CD4-positive, alpha-beta T cell treated with Interleukin-15 for 4 hours (primary cell): ENCODE measurements around the gene LMX1B.
A peak's percentile ranks its signal among the peaks of the same experiment; 100 is the strongest.

ENCODE experiments used
- DNase-seq: peaks from one replicate; pipeline ENCODE4 v3.0.0-alpha.2; 2020; ENCODE audit warnings: low spot score

Gene LMX1B

DNA sequence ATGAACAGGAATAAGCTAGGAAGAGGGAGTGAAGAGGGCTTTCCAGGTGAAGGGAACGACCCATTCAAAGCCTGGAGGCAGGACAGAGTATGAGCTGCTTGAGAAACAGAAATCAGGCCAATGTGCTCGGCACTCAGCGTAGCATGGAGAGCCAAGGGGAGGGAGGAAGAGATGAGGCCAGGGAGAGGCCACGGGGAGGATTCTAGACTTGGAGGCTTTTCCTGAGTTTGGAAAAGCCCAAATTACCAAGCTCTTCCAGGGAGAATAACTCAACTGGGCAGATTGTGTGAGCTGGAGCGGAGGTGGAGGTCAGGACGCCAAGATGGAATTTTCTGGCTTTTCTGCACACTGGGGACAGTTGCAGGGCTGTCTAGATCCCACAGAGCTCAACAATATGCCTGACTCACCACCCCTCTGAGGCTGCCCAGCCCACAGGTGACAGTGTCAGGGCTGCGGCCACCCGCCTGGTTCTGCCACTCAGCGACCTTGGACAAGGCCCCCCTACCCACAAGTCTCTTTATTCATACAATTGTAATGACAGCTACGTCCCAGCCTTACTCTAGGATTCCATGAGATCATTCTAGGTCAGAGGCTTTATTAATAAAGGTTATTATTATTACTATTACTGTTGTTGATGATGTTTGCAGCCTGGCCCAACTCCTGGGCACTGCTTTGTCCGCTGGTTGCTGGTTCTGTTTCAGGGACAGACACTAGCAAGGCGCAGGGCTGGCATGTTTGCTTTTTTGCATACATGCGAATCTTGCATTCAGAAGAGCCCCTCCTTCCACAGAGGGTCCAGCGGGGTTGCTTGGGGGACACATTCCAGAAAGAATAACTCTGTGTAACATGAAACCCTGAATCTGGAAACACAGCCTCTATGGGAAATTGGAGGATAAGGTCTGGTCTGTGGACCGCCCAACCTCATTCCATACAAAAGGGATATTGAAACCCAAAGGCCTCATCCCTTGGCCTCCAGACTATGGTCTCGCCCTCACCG lies 9.4 kb upstream of the LMX1B start:
- DNase-seq, result no peak

DNA sequence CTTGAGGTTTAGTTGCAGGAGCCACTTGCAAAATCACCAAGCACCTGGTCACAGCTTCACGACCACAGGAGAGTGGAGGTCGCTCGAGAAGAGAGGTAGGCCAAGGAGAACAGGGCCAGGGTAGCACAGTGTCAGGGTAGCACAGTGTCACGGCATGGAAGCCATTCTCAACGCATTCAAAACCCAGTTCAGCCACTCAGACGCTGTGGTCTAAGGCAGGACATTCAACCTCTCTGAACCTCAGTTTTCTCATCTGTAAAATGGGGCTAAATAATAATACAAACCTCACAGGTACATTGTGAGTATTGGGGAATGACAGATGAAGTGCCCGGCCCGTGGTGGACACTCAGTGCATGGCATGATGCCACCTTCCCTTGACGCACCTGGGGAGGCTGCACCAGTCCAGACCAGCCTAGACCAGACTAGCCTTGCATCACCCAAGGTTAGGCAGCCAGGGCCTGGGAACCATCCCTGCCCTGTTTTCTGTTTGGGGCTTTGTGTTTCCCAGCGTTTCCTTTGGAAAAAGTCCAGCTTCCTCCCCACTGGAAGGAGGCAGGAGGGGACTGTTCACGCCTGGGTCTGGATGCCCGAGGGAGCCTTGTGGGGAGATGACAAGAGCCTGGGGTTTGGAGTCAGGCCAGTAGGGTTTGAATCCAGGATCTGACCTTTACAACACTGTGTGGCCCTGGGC lies 7.8 kb upstream of the LMX1B start:
- DNase-seq, result no peak

DNA sequence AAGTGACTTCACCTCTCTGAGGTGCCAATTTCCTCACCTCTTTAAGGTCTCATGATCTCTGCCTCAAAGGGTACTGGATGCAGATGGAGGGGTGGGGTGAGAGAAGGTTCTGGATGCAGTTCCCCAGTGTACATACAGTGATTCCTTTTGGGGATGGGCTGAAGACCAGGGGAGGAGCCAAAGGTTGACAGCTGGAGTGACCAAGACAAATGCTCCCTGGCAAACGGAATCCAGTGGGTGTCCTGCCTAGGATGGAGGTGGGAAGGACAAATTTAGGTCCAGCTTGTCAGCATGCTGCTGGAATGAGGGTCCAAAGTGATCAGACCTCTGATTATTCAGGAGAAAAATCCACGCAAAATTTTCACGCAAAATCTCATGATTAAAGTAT lies 7.3 kb upstream of the LMX1B start:
- no peak for DNase-seq

- DNase-seq, result no peak
Measured at GRCh38 chr9:126607086-126607485, 6.6 kb upstream of the LMX1B start.

- DNase-seq, result no peak
Measured at GRCh38 chr9:126607731-126608130, 6.0 kb upstream of the LMX1B start.

DNA sequence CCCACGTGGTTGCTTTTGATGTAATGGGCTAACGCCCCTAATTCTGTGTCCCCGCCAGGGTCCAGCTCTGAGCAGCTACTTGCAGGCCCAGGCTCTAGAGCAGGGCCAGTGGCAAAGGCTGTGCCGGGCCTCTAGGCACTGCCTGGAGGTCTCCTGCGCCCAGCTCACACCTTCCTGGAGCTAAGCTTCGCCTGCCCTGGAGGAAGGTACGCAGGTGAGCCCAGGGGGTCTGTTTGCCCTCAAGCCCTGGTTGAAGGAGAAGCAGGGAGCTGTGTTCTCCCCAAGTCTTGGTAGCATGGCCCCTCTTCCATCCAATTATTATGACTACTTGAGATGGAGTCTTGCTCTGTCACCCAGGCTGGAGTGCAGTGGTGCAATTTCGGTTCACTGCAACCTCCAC lies 5.2 kb upstream of the LMX1B start:
- DNase-seq, result no peak

DNA sequence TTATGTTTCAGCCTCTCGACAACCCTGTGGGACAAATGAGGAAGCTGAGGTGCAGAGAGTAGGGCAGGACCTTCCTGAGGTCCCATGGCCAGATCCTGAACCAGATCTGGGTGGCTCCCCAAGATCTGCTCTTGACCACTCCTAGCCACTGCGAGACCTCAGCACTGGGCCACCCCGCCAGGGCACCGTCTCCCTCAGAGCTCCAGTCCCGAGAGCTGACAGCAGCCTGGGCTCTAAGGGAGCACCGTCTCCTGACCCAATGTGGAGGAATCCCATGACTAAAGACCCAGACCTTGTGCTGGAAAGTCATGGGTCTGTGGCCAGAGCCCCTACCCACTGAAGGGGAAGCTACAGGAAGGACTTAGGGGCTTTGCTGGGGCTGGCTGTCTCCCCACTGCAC lies 4.5 kb upstream of the LMX1B start:
- DNase-seq, result no peak

GRCh38 chr9:126609711-126610388 lies 3.9 kb upstream of the LMX1B start:
- DNase-seq, result no peak

DNA sequence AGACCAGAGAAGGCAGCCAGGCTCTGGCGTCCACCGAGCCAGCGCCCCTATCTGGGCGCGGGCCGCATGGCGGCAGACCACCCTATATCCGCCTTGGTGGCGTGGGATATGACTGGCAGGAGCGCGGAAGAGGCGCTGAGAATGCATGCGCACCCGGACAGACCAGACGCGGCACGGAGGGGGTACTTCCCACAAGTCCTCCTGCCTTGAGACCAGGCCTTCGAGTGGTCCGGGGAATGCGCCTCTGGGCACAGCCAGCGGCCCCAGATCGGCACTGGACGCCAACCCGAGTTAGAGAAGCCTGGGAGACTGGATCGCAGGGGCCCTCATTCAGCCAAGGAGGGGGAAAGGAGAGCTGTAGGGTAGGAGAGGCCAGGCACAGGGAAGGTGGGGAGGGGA lies 2.5 kb upstream of the LMX1B start:
- no peak for DNase-seq

- peak; percentile 63 for DNase-seq
Measured at GRCh38 chr9:126611592-126612325, 2.0 kb upstream of the LMX1B start.

GRCh38 chr9:126612326-126612812 lies 1.4 kb upstream of the LMX1B start:
- no peak for DNase-seq

DNA sequence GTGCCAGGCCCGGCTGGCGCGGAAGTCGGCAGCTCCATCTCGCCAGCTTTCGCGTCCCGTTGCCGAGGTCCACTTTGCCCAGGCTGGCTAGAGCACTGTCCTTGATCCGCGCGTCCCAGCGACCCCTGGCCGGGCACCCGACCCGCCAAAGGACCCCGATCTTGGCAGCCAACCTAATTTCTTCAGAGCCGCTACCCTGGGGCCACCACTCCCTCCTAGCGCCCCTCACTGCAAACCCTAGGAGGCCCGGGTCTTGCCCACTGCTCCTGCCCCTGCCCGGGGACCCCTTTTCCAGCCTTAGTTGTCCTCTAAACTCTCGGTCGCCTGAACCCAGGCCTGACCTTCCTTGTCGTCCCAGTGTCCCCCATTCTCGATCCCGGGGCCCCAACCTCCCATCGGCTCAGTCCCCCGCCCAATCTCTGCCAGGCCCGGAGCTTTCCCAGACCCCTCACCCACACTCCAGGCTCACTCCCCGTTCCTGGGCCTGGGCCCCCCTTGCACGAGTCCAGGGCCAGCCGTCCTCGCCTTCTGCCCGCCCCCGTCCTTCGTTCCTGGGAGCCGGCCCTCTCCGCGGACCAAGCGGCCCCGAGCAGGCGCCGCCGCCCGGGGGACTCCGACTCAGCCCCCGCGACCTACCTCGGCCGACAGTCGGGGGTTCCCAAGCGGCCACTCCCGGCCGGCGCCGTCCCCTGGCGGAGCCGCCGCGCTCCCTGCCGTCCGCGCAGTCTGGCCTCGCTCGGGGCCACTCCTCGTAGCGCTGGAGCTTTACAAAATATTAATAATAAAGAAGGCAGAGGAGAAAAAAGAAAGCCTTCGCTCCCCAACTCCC lies 701 bp upstream of the LMX1B start:
- no peak for DNase-seq

DNA sequence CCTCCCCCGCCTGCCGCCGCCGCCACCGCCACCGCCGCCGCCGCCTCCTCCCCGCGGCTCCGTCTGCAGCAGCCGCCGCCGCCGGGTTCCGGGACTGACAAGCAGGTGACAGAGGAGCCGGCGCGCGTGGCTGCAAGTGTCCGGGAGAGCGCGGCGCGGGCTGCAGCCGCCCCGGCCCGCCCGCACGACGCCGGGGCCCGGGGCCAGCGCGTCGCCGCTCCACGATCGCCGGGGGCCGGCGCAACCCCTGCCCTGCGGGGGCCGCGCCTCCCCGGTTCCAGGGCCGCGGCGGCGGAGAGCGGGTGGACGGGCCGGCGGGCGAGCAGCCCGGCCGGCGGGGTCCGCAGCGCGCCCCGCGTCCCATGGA lies 343 bp downstream of the LMX1B start:
- DNase-seq, result no peak

GRCh38 chr9:126614455-126615244 lies 922 bp downstream of the LMX1B start:
- no peak for DNase-seq

DNA sequence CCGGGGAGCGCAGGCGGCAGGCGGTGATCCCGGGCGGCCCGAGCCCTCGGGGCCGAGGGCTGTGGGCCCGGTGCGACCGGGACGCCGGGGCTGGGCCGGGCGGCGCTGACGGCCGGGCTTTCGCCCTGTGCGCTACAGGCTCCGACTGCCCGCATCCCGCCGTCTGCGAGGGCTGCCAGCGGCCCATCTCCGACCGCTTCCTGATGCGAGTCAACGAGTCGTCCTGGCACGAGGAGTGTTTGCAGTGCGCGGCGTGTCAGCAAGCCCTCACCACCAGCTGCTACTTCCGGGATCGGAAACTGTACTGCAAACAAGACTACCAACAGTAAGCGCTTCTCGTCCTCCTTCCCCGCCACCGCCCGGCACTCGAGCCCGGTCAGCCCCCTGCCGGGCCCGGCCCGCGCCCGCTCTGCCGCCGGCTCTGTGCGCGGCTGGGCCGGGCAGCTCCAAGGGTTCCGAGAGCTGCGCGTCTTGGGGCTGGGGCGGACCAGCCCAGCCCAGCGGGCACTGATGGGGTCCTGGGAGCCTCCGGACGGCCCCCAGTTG lies 1.6 kb downstream of the LMX1B start:
- peak; percentile 6 for DNase-seq

- DNase-seq, result no peak
Measured at GRCh38 chr9:126615791-126616447, 2.2 kb downstream of the LMX1B start.

- no peak for DNase-seq
Measured at GRCh38 chr9:126616521-126616976, 2.8 kb downstream of the LMX1B start.

- no peak for DNase-seq
Measured at GRCh38 chr9:126617003-126617822, 3.5 kb downstream of the LMX1B start.
